ENCODE data around the gene C5.

Gene C5

GRCh38 chr9:120918931-120919842, 130.9 kb downstream of the C5 start:
- TF ChIP-seq CTCF (IDR thresholded peaks at IDR 0.05; ENCODE audit: low read length) (no peak), EZH2 (IDR thresholded peaks at IDR 0.05; ENCODE audit: borderline replicate concordance, low read length) (no peak)
- Histone ChIP-seq H3K27me3 (ENCODE audit: insufficient read depth, low read length) (no peaks in the 10 kb centered on the region), H3K4me2 (ENCODE audit: low read length) (no peak overlapping the region), H3K27ac (ENCODE audit: low read depth, low read length, poor library complexity, severe bottlenecking) (no peak overlapping the region), H3K36me3 (ENCODE audit: insufficient read depth, low read length) (peaks cover 6% of the 10 kb centered on the region; the same call in 1 of the 2 replicates), H3K9me2 (ENCODE audit: low read depth, low read length) (no peaks in the 10 kb centered on the region), H3K9ac (ENCODE audit: low read length) (no peak overlapping the region), H3K4me1 (ENCODE audit: insufficient read depth, low read length, severe bottlenecking) (peaks cover 10% of the 10 kb centered on the region), H3K9me3 (ENCODE audit: low read length) (no peaks in the 10 kb centered on the region), H3K4me3 (ENCODE audit: low read depth, low read length, poor library complexity, severe bottlenecking) (no peak overlapping the region), H4K20me1 (ENCODE audit: insufficient read depth, low read length) (no peaks in the 10 kb centered on the region), H3K79me2 (ENCODE audit: insufficient read depth, low read length) (no peaks in the 10 kb centered on the region), H3F3A (ENCODE audit: insufficient read depth, low read length) (no peaks in the 10 kb centered on the region), H2AFZ (ENCODE audit: low read length) (no peak overlapping the region)

GRCh38 chr9:120917929-120918762, 131.9 kb downstream of the C5 start:
- Histone ChIP-seq H3K27ac (ENCODE audit: low read depth, low read length, poor library complexity, severe bottlenecking) (no peak overlapping the region), H3K4me2 (ENCODE audit: low read length) (no peak overlapping the region)
- TF ChIP-seq EZH2 (IDR thresholded peaks at IDR 0.05; ENCODE audit: borderline replicate concordance, low read length) (no peak), CTCF (IDR thresholded peaks at IDR 0.05; ENCODE audit: low read length) (no peak)

GRCh38 chr9:120916991-120917880, 132.8 kb downstream of the C5 start:
- H3F3A ChIP-seq (ENCODE audit: insufficient read depth, low read length), result no peaks in the 10 kb centered on the region
- no peak overlapping the region for H2AFZ ChIP-seq (ENCODE audit: low read length)
- TF ChIP-seq EZH2 (IDR thresholded peaks at IDR 0.05; ENCODE audit: borderline replicate concordance, low read length), result no peak
- no peak for TF ChIP-seq CTCF (IDR thresholded peaks at IDR 0.05; ENCODE audit: low read length)
- H3K27me3 ChIP-seq (ENCODE audit: insufficient read depth, low read length), result no peaks in the 10 kb centered on the region
- no peak overlapping the region for H3K9ac ChIP-seq (ENCODE audit: low read length)
- no peaks in the 10 kb centered on the region for H3K79me2 ChIP-seq (ENCODE audit: insufficient read depth, low read length)
- H3K4me1 ChIP-seq (ENCODE audit: insufficient read depth, low read length, severe bottlenecking), result peaks cover 10% of the 10 kb centered on the region
- H3K9me2 ChIP-seq (ENCODE audit: low read depth, low read length), result no peaks in the 10 kb centered on the region
- H3K36me3 ChIP-seq (ENCODE audit: insufficient read depth, low read length), result peaks cover 6% of the 10 kb centered on the region; the same call in 1 of the 2 replicates
- H3K4me3 ChIP-seq (ENCODE audit: low read depth, low read length, poor library complexity, severe bottlenecking), result no peak overlapping the region
- H3K4me2 ChIP-seq (ENCODE audit: low read length), result no peak overlapping the region
- H3K27ac ChIP-seq (ENCODE audit: low read depth, low read length, poor library complexity, severe bottlenecking), result no peak overlapping the region
- no peaks in the 10 kb centered on the region for H3K9me3 ChIP-seq (ENCODE audit: low read length)
- H4K20me1 ChIP-seq (ENCODE audit: insufficient read depth, low read length), result no peaks in the 10 kb centered on the region

More at GRCh38 chr9:120917929-120918762, 131.9 kb downstream of the C5 start:
- Histone ChIP-seq H4K20me1 (ENCODE audit: insufficient read depth, low read length) (no peaks in the 10 kb centered on the region), H3K4me1 (ENCODE audit: insufficient read depth, low read length, severe bottlenecking) (peaks cover 10% of the 10 kb centered on the region), H3K27me3 (ENCODE audit: insufficient read depth, low read length) (no peaks in the 10 kb centered on the region), H3K36me3 (ENCODE audit: insufficient read depth, low read length) (peaks cover 6% of the 10 kb centered on the region; the same call in 1 of the 2 replicates), H3K9me2 (ENCODE audit: low read depth, low read length) (no peaks in the 10 kb centered on the region), H3K79me2 (ENCODE audit: insufficient read depth, low read length) (no peaks in the 10 kb centered on the region), H3K9me3 (ENCODE audit: low read length) (no peaks in the 10 kb centered on the region), H3F3A (ENCODE audit: insufficient read depth, low read length) (no peaks in the 10 kb centered on the region), H2AFZ (ENCODE audit: low read length) (no peak overlapping the region), H3K9ac (ENCODE audit: low read length) (no peak overlapping the region), H3K4me3 (ENCODE audit: low read depth, low read length, poor library complexity, severe bottlenecking) (no peak overlapping the region)

Data from OCI-LY1 (cell line).